Measurements from ENCODE around the gene ASIC4.

The ASIC4 gene

GRCh38 chr2:219501849-219502248 lies 12.4 kb upstream of the ASIC4 start:
- Histone ChIP-seq H3K4me3 (ENCODE audit: low read depth, low read length) (no peak overlapping the region), H3K36me3 (replicated peaks) (peaks cover 23% of the 10 kb centered on the region), H3K27me3 (replicated peaks) (peaks cover 8% of the 10 kb centered on the region), H3K27ac (no peak overlapping the region)
- in situ Hi-C loops (cut with HindIII; ENCODE audit: low pct_ligation_motif_present, low sequenced_read_pairs) = no loop called here
- DNase-seq = no peak
- TF ChIP-seq CTCF (IDR thresholded peaks at IDR 0.05; ENCODE audit: low read depth, low read length, missing control alignments) = no peak

- Histone ChIP-seq H3K4me3 (ENCODE audit: low read depth, low read length) (no peak overlapping the region), H3K36me3 (replicated peaks) (peaks cover 23% of the 10 kb centered on the region), H3K27me3 (replicated peaks) (peaks cover under 1% of the 10 kb centered on the region), H3K27ac (no peak overlapping the region)
- DNase-seq = no peak
- in situ Hi-C loops (cut with HindIII; ENCODE audit: low pct_ligation_motif_present, low sequenced_read_pairs) = no loop called here
- TF ChIP-seq CTCF (IDR thresholded peaks at IDR 0.05; ENCODE audit: low read depth, low read length, missing control alignments) = no peak
Observed at GRCh38 chr2:219502618-219503017, 11.7 kb upstream of the ASIC4 start.

- DNase-seq = no peak
- Histone ChIP-seq H3K36me3 (replicated peaks) (peaks cover 23% of the 10 kb centered on the region), H3K4me3 (ENCODE audit: low read depth, low read length) (no peak overlapping the region), H3K27me3 (replicated peaks) (peaks cover 4% of the 10 kb centered on the region), H3K27ac (no peak overlapping the region)
- no peak for TF ChIP-seq CTCF (IDR thresholded peaks at IDR 0.05; ENCODE audit: low read depth, low read length, missing control alignments)
- in situ Hi-C loops (cut with HindIII; ENCODE audit: low pct_ligation_motif_present, low sequenced_read_pairs) = no loop called here
Observed at GRCh38 chr2:219505585-219505984, 8.7 kb upstream of the ASIC4 start.

GRCh38 chr2:219506153-219506801 lies 8.0 kb upstream of the ASIC4 start:
- Histone ChIP-seq H3K27ac (no peak overlapping the region), H3K36me3 (replicated peaks) (peaks cover 23% of the 10 kb centered on the region), H3K4me3 (ENCODE audit: low read depth, low read length) (no peak overlapping the region), H3K27me3 (replicated peaks) (peaks cover 11% of the 10 kb centered on the region)
- DNase-seq = no peak
- in situ Hi-C loops (cut with HindIII; ENCODE audit: low pct_ligation_motif_present, low sequenced_read_pairs) = no loop called here
- TF ChIP-seq CTCF (IDR thresholded peaks at IDR 0.05; ENCODE audit: low read depth, low read length, missing control alignments) = no peak

- peaks cover 15% of the 10 kb centered on the region for H3K27me3 ChIP-seq (replicated peaks)
- TF ChIP-seq CTCF (IDR thresholded peaks at IDR 0.05; ENCODE audit: low read depth, low read length, missing control alignments) = no peak
- in situ Hi-C loops (cut with HindIII; ENCODE audit: low pct_ligation_motif_present, low sequenced_read_pairs) = no loop called here
Observed at GRCh38 chr2:219506802-219507526, 7.3 kb upstream of the ASIC4 start.

More at GRCh38 chr2:219506802-219507526, 7.3 kb upstream of the ASIC4 start:
- no peak for DNase-seq
- peaks cover 23% of the 10 kb centered on the region for H3K36me3 ChIP-seq (replicated peaks)
- no peak overlapping the region for H3K4me3 ChIP-seq (ENCODE audit: low read depth, low read length)
- no peak overlapping the region for H3K27ac ChIP-seq
